Activated T-helper 1 cell treated with Interleukin-2 at 50 U/mL for 16 hours (primary cell): ENCODE results near the gene GNG7.
"Not testable (repeated sequence)": the region's sequence is repeated elsewhere in the genome, so short reads cannot be mapped to it uniquely, and the experiment has no call there.

Source experiments
- DNase-seq: peaks from one replicate; pipeline ENCODE4 v3.0.0-alpha.2; 2020; ENCODE audit warnings: low read depth

Gene GNG7

GRCh38 chr19:2602391-2603181, 99.9 kb downstream of the GNG7 start:
- no peak for DNase-seq

DNA sequence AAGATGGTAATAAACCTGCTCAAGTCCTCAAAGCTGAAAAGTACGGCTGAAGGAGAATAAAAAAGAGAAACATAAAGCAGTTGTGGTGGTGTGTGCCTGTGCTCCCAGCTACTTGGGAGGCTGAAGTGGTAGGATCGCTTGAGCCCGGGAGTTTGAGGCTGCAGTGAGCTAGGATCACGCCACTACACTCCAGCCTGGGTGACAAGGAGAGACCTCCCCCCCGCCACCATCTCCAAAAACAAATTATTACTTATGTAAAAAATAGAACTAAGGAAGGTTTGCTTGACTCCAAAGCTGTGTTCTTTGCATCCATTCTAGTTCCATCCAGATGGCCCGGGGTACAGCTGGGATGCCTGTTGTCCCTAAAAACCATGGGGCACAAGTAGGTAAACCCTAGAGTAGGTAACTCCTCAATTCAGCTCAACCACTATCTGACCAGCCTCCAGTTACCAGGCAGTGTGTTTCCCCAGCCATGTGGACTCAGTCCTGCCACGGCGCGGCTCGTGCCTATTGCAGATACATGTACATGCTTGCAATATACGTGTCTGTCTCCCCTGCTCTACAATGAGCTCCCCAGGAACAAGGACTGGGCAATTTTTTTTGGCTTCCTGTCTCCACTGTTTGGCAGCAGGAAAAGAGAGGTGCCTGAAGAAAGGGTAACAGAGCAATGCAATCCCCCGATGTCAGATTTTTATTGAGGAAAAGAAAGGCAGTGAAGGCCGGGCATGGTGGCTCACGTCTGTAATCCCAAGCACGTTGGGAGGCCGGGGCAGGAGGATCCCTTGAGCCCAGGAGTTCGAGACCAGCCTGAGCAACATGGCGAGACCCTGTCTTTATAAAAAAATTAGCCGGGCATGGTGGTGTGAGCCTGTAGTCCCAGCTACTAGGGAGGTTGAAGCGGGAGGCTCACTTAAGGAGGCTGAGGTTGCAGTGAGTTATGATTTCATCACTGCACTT, 101.3 kb downstream of the GNG7 start:
- DNase-seq: no peak

- no peak for DNase-seq
These were observed 108.2 kb downstream of the GNG7 start for GRCh38 chr19:2594319-2594718.

GRCh38 chr19:2592824-2593223, 109.7 kb downstream of the GNG7 start:
- DNase-seq: no peak

DNA sequence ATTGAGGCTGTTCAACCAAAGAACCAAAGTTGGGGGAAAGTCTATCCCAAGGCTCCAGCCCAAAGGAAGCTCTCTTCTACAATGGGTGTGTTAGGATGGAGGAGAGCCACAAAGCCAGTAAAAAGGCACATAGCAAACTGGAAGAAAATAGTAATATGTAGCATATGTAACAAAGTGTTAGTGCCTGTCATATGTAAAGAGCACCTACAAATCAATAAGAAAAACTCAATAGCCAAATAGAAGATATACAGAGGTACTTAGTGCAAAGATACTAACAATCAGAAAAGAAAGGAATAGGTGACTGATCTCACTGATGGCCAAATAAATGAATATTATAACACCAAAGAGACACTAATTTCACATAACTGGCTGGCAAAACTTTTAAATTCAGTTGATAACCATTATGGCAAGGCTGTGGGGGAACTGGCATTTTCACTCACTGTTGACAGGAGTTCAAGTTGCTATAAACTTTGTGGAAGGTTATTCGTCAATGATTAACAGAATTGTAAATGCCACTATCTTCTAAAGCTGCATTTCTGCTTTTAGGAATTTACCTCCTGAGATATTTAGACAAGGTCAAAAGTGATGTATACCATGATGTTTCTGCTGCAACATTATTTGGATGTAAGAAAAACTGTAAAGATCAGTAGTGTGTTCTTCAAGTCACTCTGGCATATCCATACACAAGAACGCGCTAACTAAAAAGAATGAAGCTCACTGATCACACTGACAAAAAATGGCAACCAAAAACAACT, 110.8 kb downstream of the GNG7 start:
- no peak for DNase-seq

DNA sequence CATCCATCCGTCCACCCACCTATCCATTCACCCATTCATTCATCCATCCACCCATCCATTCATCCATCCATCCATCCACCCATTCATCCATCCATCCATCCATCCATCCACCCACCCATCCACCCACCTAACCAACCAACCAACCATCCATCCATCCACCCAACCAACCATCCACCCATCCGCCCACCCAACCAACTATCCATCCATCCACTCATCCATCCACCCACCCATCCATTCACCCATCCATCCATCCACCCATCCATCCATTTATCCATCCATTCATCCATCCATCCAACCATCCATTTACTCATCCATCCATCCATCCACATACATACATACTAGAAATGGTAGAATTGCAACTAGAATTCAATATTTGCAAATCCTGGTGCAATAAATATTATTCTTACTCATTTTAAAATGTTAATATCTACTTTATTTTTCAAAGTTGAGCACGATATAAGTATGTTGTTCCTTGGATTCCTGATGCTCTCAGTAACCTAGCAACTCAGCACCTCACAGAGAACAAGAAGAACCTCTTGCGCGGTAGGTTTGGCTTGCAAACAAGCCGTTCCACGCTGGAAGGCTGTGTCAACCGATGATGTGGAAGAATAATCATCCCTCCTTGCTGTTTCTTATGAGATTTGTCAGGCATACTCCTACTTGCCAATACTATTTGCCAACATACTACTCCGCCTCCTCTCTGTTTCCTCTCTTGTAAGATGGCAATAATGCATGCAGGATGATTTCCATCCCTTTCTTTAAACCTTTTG, 111.7 kb downstream of the GNG7 start:
- no peak for DNase-seq

GRCh38 chr19:2589441-2589840, 113.1 kb downstream of the GNG7 start:
- DNase-seq: no peak

DNA sequence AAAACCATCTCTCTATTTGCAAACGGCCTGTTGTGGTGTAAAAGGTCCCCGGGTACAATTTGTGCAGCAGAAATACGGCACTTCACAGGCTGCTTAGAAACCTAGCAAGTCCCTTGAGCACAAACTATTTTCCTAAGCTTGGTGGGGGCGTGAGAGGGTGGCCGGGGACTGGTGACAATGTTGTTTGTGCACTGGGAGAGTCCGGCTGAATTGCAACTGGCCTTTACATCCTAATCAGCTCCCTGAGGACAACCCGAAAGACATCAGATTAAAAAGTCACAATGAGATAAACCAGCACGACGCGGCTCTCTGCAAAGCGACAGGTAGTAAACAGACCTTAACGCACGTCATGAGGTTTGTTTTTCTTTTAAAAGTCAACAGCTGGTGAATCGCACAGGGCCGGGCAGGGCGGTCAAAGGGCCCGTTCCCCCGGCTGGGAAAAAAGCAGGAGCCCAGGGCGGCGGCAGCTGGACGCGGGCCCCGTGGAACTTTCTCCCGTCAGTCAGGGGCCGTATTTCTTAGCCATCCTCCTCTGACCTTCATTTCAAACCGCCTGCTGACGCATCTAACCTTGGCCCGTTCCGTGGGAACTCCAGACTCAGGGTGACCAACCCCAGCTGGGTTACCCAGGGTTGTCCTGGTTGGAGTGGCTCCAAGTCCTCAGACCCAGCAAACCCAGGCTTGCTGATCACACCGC, 114.3 kb downstream of the GNG7 start:
- no peak for DNase-seq

DNA sequence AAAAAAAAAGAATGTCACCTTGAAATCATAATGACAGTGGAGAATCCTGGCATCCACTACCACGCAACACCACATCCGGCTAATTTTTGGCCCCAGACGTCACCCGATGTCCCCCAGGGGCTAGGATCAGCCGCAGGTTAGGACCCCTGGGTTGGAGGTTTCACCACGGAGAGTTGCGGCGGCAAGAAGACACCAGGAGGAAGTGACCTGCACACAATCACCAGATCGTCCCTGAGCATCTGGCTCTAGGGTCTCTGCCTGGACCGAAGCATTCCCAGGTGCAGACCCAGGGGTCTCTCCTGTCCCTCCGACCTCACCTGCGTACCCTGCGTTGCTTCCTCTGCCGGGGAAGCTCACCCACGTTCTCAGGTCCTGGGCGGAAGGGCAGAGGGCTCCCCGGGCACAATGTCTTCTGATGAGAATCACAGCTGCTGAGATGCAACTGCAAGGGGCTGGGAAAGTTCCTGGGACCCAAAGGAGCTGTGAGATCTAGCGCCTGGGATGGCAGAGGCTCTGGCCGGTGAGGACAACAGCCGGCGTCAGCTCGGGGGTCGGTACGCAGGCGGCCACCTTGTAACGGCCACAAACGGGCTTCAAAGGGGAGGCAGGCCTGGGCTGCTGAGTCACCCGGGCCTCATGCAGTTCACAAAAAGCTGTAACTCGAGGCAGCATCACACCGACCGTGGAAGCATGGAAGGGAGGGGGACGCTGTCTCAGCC, 115.3 kb downstream of the GNG7 start:
- no peak for DNase-seq

- no peak for DNase-seq
These were observed 116.3 kb downstream of the GNG7 start for GRCh38 chr19:2586196-2586595.

GRCh38 chr19:2584002-2584401, 118.5 kb downstream of the GNG7 start:
- no peak for DNase-seq

GRCh38 chr19:2582984-2583956, 119.2 kb downstream of the GNG7 start:
- DNase-seq: no peak

- not testable (repeated sequence) for DNase-seq
These were observed 122.1 kb downstream of the GNG7 start for GRCh38 chr19:2580396-2580795.

- DNase-seq: no peak
These were observed 122.7 kb downstream of the GNG7 start for GRCh38 chr19:2579678-2580280.

- DNase-seq: peak; percentile 58
These were observed 123.4 kb downstream of the GNG7 start for GRCh38 chr19:2578901-2579677.

- no peak for DNase-seq
These were observed 124.1 kb downstream of the GNG7 start for GRCh38 chr19:2578391-2578890.

DNA sequence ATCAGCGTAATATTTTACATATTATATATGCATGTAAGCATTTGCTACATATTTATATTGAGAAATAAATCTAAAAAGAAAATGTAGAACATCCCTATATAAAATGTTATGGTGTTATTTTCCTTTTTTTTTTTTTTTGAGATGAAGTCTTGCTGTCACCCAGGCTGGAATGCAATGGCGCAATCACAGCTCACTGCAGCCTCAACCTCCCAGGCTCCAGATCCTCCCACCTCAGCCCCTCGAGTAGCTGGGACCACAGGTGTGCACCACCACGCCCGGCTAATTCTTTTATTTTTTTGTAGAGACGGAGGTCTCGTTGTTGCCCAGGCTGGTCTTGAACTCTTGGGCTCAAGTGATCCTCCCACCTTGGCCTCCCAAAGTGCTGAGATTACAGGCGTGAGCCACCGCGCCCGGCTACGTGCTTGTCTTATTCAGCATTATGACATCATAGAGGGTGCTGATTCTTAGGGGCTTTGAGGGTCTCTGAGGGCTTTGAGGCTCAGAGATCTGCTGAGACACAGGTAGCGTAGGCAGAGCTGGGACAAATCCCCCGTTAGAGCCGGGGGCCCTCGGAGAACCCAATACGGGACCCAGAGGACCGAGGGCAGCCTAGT, 124.7 kb downstream of the GNG7 start:
- no peak for DNase-seq
